Left hindlimb (tissue), 1 donor: ENCODE data around the gene FAF2.
"Not testable (repeated sequence)": the region's sequence is repeated elsewhere in the genome, so short reads cannot be mapped to it uniquely, and the experiment has no call there.

Experiments
- DNase-seq: peaks from one replicate; pipeline ENCODE4 v3.0.0-alpha.2; 2018

The FAF2 gene, protein sequence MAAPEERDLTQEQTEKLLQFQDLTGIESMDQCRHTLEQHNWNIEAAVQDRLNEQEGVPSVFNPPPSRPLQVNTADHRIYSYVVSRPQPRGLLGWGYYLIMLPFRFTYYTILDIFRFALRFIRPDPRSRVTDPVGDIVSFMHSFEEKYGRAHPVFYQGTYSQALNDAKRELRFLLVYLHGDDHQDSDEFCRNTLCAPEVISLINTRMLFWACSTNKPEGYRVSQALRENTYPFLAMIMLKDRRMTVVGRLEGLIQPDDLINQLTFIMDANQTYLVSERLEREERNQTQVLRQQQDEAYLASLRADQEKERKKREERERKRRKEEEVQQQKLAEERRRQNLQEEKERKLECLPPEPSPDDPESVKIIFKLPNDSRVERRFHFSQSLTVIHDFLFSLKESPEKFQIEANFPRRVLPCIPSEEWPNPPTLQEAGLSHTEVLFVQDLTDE

GRCh38 chr5:176447978-176448608, at the start of gene FAF2:
TSS of gene FAF2 (plus strand) at chr5:176448385. CDS start at chr5:176448408, 23 bp downstream.
- peak; percentile 100 for DNase-seq

- DNase-seq: no peak
Observed at GRCh38 chr5:176400382-176401156, 47.6 kb upstream of the FAF2 start.

- DNase-seq: no peak
Observed at GRCh38 chr5:176401281-176402205, 46.6 kb upstream of the FAF2 start.

GRCh38 chr5:176405656-176406435, 42.3 kb upstream of the FAF2 start:
- DNase-seq: no peak

DNA sequence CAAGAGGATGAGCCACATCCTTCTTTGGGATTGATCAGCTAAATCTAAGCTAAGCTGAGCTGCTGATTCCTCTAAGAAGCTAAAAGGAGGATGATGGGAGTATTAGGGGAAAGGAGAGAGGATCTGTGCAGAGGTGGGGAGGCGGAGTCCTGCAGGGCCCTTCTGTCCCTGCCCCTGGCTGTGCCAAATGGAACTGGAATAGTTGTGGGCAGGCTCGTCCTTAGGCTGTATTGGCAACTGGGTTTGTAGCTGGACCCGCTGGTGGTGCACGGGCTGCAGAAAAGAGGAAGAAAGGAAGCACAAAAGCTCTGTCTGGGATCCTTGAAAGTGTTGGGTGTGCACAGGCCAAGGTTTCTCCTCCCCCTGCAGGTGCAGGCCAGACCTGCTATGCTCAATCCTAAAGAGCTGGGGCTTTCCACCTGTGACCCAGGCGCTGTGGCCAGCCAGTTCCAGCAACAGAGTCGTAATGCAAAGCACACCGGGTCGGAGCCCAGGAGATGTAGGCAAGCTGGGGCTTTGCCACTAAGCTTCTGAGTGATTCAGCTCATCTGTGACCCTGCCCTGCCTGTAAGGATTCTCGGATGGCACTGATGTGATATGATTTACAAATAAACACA, 41.6 kb upstream of the FAF2 start:
- no peak for DNase-seq

DNA sequence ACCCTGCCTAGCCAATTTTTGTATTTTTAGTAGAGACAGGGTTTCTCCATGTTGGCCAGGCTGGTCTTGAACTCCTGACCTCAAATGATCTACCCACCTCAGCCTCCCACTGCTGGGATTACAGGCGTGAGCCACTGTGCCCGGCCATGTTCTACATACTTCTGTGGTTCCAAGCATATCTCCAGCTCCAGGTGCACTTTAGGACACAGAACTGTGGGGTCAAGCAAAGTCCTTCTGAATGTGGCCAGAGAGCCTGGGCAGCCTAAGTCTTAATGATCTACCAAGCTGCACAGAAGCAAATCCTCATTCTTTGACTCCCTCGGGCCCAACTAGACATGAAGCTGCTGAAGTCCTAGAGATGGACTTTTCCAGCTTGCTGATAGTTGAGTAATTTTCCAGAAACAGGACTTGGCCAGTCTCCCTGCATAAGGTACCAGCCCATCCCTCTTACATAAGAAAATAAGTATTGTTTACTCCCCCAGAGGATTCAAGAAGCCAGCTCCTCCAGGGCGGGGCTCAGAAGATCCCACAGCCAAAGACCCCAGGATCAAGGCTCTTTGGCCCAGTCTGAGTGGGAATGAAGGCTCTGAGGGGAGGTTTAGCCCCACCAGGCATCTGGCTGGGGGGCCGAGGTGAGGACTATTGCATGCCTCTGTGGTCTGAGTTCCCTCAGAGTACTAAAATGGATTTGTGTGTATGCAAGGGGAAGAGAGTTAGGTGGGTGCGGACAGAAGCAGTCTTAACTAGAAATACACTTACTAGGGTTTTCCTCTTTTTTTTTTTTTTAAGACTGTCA, 40.5 kb upstream of the FAF2 start:
- DNase-seq: no peak

DNA sequence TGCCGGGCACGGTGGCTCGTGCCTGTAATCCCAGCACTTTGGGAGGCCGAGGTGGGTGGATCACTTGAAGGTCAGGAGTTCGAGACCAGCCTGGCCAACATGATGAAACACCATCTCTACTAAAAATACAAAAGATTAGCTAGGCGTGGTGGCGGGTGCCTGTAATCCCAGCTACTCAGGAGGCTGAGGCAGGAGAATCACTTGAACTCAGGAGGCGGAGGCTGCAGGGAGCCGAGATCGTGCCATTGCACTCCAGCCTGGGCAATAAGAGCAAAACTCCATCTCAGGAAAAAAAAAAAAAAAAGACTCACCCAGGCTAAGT, 40.0 kb upstream of the FAF2 start:
- DNase-seq: not testable (repeated sequence)

GRCh38 chr5:176408590-176408989, 39.6 kb upstream of the FAF2 start:
- DNase-seq: no peak

DNA sequence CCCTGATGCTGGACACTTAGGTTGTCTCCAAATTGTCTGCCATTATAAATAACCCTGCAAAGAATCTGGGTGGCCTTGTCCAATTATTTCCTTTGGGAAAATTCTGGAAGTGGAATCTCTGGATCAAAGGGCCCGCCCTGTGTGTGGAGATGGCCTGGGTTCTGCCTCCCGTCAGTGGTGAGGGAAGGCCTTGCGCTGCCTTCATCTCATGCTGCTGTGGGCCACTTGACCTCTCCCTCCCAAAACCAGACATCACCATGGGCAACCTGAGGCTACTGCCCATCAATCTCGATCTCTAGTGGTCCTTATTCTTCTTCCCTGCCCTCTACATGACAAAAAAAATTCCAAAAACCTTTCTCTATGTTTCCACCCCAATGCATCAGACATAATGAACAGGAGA, 38.4 kb upstream of the FAF2 start:
- no peak for DNase-seq

GRCh38 chr5:176410486-176411180, 37.6 kb upstream of the FAF2 start:
- no peak for DNase-seq

- DNase-seq: no peak
Observed at GRCh38 chr5:176412517-176413254, 35.5 kb upstream of the FAF2 start.

DNA sequence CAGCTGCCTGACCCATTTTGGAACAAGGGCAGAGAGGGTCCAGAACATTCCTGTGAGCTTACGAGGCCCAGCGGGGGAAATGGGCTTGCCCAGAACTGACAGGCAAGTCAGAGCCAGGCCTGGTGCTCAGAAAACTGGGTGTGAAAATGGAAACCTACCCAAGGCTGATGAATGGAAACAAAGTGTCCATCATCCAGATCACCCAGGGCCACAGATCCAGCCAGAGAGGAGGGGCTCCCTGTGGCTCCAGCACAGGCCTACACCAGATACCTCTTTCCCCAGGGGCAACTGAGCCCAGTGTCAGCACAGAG, 35.0 kb upstream of the FAF2 start:
- DNase-seq: no peak

- no peak for DNase-seq
Observed at GRCh38 chr5:176413709-176414191, 34.4 kb upstream of the FAF2 start.

GRCh38 chr5:176414704-176415103, 33.5 kb upstream of the FAF2 start:
- DNase-seq: no peak

DNA sequence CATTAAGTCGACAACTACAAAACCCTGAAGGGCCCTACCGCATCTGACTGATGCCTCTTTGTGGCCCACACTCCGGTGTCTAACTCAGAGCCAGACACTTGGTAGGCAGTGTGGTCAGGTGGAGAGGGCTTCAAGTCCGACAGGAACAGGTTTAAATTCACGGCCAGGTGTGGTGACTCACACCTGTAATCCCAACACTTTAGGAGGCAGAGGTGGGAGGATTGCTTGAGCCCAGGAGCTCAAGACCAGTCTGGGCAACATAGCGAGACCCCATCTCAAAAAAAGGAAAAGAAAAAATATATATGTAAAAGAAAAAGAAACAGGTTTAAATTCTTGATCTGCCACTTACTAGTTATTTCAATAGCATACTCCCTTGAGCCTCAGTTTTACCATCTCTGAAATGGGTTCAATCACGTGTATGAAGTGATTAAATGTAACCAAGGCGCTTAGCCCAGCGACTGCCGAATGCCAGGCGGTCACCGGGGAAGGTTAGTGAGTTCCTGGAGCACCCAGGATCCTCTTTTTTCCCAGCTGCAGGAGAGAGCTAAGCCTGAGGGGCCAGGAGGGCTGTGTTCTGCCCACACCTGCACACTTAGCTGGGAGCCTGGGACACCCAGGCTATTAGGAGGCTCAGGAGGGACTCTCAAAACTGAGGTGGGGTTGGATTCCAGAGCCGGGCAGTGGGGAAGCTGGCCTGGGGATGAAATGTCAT, 32.8 kb upstream of the FAF2 start:
- no peak for DNase-seq

DNA sequence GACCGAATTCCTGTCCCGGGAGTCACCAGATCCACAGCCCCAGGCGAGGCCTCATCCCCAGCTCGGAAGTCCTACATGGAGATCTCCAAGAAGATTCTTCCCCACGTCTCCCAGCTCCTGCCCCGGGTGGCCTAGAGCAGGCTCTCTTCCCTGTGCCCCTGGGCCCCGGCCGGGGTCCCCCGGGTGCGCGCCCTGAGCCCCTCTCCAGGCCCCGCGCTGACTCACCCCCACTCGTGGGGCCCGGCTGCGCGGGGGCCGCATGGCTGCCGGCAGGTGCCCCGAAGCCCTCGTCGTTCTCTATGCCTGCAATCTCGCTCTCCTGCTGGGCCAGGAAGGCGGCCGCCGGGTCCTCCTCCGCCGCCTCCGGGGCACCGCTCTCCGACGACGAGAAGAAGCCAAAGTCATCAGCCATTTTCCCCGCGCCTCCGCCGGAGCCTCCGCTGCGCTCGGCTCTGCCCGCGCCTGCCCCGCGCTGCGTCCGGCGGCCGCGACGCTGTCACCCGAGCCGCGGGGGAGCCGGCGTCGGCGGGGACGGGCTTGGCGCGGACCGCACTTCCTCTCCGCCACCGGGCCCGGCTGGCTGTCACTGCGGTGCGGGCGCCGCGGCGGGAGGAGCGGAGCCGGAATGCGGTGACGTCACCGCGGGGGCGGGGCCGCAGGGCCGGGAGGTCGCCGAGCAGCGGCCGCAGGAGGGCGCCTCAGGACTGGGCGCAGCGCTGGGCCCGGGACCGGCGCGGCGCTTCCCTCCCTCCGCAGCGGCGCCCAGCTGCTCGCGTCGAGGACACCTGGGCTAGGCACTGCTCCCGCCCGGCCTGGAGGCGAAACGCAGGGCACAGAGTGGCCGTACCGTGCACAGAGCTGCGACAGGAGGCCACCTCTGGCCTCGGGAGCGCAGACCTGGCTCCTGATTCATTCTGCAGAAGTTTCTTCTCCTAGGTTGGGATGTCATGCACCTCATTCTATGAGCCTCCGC, 31.9 kb upstream of the FAF2 start, which contains the start of gene CLTB:
Gene CLTB (minus strand): TSS at position 588 of the 973 bp plus-strand sequence. CDS start 176 bp downstream, at position 412.
- peak; percentile 90 for DNase-seq

DNA sequence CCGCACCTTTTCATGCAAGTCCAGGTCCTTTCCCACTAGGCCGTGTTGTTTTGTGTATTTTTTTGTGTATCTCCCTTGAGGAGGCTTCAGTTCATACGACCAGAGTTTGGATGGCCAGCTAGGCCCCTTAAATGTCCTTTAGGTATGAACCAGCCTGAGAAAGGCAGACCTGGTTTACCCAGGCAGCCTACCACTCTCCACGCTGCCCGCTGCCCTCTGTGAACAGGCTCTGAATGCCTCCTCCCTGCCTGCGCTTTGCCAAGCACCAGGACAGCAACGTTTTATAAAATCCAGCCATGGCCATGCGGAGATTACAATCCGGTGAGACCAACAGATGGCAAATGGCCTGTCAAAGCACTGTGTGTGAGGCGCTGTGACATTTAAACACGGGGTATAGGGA, 31.2 kb upstream of the FAF2 start:
- no peak for DNase-seq
